ENCODE measurements around the gene ITPA.
"Not testable (repeated sequence)": the region's sequence is repeated elsewhere in the genome, so short reads cannot be mapped to it uniquely, and the experiment has no call there.

Gene ITPA

DNA sequence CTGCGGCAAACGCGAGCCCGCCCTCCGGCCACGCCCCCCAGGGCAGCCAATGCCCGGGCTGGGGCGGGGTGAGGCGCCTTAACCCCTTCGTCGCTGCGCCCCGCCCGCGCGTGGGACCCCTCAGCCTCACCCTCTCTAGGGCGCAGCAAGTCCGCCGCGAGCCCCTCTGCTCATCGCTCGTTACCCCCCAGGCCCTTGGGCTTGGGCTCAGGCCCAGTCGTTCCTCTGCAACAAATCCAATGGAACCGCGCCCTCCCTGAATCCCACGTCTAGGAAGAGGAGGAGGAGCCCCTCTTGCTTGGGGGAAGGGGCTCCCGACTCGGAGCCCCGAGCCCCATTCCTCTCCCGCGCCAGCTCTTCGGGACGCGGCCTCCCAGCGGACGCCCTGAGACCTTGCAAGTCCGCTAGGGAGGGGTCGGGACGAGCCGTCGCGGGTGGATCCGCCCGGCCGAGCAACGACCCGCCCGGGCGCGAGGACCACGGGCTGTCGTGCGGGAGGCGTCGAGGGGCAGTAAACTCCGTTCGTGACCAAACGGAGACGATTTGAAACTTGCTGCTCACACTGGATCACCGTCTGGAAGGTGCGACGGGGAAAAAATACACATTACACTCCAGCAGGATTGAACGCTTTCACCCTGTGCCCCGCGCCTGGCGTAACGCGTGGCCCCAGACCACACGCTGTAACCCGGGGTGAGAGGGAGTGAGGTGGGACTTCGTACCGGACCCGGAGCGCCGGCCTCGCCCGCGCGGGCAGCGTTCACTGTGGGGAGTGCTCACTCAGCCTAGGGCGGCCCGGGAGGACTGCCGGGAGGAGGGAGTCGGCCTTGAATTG, 35.5 kb upstream of the ITPA start:
- DNase-seq (ENCODE audit: low read depth) = peak; percentile 75

DNA sequence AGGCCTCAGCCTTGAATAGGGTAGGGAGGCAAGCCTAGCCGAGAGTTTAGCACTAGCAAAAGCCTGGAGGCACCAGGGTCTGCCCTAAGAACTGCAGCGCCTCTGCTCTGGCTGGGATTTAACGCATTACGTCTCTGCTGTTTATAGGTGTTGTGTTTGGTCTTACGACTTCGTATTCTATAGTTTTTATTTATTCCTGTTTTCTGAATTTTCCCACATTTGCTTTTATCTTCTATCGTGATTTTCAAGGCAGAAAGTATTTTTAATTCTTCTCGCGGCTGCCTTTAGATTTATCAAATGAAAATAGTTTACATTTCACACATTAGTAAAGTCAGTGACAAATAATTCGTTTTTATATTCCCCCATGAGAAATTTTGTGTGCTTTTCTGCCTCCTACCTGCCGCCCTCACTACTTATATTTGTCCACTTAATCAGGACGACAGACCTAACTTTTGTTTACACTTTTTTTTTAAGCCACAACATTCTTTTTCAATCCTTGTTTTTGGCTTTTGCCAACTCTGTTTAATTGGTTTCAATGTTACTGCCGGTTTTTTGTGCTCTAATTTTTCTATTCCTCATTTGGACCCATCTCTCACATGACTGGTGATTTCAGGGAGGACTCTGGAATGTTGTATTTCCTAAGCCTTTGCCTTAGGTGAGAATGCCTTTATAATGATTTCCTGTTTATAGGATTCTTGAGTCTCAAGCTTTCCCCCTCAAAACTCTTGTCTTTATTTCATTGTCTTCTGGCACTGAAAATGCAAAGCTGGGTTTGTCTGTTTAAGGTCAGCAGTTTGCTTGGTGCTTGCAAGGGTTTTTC, 34.6 kb upstream of the ITPA start:
- DNase-seq (ENCODE audit: low read depth) = no peak

DNA sequence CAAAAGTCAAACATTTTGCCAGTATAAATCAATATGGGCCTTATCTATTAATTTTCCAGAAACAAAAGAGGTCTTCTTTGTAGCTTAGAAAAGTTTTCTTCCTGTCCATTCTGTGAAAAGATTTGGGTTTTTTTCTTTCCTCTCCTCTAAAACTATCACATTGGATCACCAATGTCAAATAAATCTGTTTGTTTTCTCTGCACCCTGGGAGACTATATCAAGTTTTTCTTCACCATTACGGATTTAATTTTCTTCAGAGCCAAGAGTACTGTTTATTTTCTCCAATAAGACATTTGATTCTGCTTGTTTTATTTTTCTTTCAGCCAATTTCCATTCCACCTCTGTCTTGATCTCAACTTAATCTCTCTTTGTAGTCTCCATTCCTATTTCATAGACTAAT, 34.0 kb upstream of the ITPA start:
- no peak for DNase-seq (ENCODE audit: low read depth)

DNA sequence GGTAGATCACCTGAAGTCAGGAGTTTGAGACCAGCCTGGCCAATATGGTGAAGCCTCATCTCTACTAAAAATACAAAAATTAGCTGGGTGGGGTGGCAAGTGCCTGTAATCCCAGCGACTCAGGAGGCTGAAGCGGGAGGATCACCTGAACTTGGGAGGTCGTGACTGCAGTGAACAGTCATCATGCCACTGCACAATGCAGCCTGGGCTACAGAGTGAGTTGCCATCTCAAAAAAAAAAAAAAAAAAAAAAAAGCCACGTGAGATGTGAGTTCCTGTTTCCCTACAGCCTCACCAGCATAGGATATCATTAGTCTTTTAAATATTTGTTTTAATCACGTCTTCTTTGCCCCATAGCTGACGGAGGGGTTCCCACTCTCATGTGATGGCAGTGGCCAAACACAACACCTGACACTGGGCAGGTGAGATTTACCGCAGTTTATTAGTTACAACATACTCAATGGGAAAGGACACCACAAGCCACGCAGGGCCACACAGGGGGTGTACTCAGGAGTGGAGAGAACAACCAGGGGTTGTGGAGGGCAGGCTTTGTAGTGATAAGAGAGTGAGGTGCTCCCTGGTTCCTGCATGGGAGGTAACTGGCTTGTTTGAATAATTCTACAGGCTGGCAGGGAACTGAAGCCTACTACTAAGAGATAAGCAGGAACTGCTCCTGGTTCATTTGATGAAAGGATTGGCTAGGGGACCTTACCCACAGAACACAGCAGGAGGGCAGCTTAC, 31.4 kb upstream of the ITPA start:
- no peak for DNase-seq (ENCODE audit: low read depth)

DNA sequence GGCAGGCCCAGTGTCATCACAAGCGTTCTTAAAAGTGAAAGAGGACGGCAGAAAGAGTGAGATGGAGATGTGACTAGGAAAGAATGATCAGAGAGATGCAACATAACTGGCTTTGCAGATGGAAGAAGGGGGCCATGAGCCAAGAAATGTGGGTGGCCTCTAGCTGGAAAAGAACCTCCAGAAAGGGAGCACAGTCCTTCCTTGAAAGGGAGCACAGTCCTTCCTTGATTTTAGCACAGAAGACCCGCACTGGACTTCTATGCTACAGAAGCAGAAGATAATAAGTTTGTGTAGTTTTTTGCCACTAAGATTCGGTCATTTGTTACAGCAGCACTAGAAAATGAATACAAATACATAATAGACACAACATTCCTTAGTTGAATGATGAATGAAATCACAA, 29.0 kb upstream of the ITPA start:
- DNase-seq (ENCODE audit: low read depth) = no peak

DNA sequence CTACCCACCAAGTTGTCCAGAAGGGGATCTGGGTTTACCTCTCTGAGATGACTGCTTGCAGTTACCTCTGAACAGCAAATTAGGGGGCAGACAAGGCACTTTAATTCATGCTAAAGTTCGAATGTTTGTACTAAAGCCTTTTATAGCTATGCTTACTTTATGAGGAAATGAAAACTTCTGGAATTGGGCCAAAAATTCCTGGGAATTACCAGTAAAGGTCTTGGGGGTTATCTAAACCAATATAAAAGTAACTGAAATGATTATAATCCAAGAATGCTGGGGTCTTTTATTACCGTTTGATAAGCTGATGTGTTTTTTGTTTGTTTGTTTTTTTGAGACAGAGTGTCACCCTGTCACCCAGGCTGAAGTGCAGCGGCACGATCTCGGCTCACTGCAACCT, 28.0 kb upstream of the ITPA start:
- DNase-seq (ENCODE audit: low read depth) = no peak

DNA sequence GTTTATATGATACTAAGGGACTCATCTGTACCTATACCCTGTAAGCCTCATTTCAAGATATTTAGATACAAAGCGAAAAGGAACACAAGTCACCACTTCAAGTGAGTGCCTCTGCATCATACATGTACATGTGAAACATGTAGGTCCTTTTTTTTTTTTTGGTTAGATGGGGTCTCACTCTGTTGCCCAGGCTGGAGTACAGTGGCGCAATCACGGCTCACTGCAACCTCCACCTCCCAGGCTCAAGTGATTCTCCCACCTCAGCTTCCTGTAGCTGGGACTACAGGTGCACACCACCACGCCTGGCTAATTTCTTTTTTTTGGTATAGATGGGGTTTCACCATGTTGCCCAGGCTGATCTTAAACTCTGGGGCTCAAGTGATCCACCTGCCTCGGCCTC, 26.9 kb upstream of the ITPA start:
- DNase-seq (ENCODE audit: low read depth) = not testable (repeated sequence)

DNA sequence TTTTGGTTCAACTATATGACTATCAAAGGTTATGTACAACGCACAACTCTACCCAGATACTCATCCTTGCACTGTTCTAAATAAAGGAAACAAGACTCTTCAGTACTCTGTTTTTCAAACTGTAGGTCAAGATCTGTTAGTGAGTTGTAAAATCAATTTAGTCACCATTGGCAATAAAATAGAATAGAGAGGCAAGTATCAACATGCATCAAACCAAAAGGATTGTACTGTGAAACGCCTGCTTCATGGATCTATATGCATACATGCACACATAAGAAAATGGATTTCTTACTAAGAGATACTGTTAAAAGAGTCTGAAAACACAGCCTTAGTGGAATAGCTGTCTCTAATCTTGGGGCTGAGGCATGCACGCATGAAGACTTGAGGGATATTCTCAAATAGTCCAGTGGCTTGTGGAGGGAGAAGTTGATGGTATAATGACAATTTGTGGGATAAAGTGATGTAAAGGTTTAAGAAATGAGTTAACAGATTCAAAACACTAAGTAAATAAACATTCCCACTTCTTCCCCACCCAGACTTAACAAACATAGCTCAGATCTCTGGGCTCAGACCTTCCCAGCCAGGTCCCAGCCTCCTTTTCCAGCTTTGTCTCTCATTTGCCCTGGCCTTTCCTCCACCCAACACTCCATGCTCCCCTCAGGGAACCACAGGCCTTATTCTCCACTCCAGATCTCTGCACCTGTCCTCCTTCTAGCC, 25.2 kb upstream of the ITPA start:
- no peak for DNase-seq (ENCODE audit: low read depth)

DNA sequence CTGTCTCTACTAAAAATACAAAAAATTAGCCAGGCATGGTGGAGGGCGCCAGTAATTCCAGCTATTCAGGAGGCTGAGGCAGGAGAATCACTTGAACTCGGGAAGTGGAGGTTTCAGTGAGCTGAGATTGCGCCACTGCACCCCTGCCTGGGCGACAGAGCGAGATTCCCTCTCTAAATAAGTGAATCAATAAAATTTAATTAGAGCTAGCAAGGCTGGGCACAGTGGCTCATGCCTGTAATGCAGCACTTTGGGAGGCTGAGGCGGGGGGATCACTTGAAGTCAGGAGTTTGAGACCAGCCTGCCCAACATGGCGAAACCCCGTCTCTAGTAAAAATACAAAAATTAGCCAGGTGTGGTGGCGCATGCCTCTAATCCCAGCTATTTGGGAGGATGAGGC, 21.4 kb upstream of the ITPA start:
- DNase-seq (ENCODE audit: low read depth) = not testable (repeated sequence)

DNA sequence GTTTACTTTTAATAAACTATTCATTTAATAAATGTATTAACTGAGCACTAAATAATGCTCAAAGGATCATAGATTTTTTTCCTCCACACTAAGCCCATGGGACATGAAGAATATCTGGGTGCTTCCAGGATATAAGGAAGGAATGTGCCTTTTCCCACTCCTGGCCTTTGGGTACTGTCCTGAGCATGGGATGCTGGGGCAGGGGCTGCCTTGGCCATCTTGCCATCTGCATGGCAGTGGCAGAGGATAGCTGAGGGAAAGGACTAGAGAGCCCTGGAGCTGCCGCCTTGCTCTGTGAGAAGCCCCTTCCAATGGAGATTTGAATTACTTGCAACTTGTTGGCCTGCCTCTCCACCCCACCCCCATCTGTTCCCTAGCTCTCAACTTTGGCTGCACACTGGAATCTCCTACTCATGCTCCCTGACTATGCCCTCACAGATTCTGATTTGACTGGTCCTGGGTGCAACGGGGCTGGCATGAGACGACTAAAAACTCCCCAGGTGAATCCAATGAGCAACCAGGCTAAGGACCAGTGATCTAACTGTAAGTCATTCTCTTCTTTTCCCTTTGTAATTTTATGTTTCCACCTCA, 20.4 kb upstream of the ITPA start:
- no peak for DNase-seq (ENCODE audit: low read depth)

DNA sequence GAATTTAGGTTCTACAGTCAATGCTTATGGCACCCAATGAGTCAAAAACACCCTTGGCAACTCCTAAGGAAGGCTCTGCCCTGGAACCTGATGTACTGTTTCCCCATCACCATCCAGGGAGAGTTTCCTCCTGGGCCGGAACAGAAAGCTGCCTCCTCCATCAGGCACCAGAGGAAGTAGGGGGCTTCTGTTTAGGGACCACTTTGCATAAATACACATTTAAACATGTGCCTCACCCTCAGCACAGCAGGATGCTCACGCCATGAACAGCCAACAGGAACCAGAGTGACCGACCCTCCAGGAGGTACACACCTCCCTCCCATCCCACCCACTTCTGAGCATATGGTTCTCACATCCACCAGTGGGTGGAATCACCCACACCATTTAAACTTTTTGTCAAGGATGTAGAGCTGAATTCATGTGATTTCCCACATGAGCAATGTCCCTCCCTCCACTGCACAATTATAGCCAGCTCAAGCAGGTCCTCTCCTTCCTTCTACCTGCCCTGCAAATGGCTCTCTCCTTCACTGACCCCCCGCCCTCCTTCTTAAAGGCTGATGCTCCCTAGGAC, 19.7 kb upstream of the ITPA start:
- no peak for DNase-seq (ENCODE audit: low read depth)

DNA sequence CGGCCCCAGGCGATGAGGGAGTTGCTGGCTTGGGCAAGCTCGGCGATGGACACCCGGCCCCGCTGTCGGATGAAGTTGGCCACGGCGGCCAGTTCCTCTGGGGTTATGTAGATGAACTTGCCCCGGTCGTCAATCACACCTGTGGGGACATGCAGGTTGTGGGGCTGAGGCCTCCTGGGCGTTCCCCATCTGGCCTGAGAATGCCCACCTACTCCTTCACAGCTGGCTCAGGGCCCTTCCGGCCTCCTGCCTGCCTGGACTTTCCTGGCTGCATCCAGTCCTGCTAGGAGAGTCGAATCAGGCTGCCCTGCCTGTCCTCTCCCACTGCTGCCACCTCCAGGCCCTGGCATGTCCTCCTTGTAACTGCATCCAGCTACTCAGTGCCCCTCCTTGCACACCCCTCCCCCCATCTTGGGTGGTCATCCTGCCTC, 18.6 kb upstream of the ITPA start:
- no peak for DNase-seq (ENCODE audit: low read depth)

DNA sequence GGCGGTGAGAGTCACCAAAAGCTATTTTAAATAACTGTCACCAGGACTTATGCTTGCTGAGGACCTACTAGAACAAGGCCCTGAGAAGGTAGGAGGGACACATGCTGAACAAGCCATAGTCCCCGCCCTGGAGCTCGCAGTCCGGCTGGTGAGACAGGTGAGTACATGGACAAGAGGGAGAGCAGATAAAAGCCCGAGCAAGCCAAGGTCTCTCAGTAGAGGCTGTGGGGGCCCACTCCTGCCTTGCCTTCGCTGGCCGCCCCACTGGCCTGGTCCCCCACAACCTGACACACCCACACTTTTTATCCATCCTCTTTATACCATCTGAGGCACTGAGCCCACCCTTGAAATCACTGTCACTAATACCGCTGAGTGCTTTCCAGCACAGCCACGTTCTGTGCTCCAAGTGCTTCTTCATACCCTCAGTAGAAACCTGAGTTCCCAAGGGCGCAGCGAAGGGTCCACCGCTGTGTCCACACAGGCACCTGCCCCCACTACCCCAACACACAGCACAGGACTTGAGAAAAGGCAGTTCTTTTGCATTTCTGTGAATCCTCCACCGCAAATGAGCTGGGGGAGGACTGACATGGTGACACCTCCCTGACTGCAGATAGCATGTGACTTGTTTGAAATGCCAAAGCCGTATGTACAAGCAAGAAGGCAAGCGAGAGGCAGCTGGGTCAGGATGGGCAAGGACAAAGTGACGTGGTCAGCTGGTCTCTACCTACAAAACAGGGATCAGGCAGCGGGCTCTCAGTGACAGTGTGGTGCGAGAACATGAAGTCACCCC, 16.9 kb upstream of the ITPA start:
- DNase-seq (ENCODE audit: low read depth) = no peak

DNA sequence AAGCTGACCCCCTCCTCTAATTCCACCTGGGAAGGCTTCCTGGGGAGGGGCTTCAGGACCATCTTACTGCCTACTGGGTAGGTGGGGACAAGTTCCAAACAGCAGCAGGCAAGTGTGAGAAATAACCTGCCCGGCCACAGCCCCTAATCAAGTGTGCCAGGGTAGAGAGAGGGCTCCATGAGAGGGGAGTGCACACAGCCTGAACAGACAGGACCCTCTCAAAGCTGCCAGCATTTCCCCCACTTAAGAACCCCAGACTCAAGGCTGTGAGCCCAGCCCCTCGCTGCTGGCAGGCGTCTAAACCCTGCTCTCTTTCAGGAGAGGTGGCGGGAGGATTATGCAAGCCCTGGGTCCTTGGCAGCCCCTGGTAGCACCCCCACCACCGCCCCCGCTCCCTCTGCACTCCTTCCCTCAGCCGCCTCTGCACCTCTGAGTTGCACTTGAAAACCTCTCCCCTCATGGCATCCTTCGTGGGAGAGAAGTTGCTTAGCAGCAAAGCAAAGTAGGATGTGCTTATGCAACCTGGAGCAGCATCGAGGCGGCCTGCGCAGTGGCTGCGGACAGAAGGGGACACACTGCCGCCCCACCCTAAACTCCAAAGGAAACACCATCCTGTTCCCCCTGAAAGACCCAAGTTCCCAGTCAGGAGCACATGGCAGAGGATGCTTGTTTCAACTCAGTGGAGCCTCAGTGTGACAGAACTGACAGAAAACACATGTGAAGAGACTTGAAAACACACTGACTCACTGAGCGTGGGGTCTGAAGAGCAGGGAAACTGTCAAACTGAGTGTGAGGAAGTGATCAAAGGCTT, 15.3 kb upstream of the ITPA start:
- no peak for DNase-seq (ENCODE audit: low read depth)

DNA sequence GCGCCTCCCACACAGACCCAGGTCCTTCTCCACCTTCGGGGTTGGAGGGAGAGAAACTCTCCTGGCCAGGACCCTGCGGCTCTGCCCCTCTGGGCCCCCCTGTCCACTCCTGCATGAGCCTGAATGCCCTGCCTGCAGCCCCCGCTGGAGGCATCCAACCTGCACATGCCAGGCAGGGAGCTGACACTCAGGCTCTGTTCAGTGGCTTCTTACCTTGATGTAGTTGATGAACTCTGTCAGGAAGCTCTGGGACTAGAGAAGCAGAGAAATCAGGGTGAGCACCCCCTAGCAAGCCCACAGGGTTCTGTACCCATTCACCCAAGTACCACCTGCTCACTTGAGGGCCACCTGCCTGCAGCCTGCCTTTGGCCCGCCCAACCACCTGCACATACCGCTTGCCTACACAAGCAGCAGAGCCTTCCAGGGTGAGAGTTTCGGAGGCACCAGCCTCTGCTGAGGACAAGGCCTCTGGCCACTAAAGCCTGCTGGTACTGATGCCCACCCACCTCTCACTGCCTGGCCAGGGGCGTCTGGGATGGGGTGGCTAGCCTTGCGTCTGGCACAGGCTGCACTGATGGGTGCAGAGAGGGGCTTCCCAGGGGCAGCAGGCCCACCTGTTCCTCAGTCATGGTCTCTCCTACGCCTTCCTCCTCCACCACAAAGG, 14.5 kb upstream of the ITPA start:
- DNase-seq (ENCODE audit: low read depth) = no peak

DNA sequence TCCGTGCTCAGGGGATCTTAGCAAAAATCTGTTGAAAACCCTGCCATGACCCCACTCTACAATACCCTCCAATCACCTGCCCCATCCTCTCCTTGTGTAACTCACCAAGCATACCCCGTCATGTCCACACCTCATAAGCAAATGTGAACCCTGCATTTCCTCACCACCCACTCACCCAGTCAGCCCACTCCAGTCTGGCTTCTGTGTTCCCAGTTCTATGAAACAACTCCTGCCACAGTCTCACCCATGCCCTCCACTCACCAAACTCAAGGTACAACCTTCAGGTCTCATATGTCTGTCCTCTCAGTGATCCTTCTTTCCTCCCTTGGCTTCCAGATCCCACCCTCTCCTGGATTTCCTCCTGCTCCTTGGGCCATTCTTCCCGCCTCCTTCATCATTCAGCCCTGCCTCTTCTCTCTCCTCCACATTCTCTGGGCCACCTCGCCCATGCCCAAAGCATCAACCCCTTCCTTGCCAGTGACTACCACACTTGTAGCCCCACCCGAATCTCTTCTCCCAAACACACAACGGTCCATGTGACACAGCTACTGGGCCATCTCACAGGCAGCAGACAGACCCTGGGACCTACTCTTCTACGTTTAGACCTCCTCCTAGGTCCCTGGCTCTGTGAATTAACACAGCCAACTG, 13.6 kb upstream of the ITPA start:
- DNase-seq (ENCODE audit: low read depth) = no peak

DNA sequence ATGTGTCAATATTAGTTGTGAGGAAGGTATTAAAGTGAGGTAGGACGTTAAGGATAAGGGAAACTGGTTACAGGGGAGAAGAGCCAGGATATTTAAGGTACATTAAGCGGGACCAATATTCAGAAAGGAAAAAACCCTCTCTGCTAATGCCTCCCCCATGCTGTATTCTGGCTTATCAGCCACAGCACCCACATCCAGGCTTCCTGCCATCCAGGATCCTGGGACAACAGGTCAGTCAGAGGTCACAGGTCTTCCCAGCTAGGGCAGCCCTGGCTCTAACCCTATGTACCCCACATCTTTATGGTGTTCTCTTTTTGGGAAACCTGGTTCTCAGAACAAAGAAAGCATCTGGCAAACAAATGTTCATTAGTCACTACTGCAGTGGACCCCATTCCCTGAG, 10.1 kb upstream of the ITPA start:
- no peak for DNase-seq (ENCODE audit: low read depth)

DNA sequence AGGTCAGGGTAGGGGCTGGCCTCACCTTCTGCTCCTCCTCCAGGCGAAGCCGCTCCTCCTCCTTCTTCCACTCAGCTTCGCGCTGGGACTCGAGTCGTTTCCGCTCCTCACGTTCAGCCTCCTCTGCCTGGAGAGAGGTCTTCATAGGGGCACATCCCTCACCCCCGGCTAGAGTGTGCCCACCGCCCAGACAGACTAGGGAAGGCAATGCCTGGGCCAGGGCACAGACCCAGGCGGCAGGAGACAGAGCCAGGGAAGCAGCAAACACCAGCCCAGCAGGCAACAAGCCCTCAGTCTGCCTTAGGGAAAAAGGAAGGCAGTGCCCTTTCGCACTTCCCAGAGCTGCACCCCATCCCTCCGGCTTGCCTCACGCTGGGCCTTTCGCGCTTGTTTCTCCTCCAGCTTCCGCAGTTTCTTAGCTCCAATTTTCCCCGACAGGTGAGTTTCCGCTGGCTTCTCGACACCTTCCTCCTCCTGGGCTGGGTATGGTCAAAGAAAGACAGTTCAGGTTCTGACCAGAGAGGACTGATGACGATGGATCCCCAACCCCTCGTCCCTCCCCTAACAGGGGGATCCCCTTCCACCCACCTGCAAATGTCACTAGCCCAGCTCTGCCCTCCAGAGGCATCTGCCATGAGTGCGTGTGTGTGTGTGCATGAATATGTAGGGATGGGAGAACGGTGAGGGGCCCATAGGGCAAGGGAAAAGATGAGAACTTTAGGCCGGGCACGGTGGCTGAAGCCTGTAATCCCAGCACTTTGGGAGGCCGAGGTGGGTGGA, 9.1 kb upstream of the ITPA start:
- DNase-seq (ENCODE audit: low read depth) = no peak
